ENCODE measurements around the gene RTEL1. TPM values are rescaled to one million over a fixed set of nuclear protein-coding genes. Genes with fewer than 3 reads are reported as not detected.
A peak's percentile ranks its signal among the peaks of the same experiment; 100 is the strongest.

RTEL1 gene
- total RNA-seq, 1 experiment from 2014 or later: 25.6 TPM

DNA sequence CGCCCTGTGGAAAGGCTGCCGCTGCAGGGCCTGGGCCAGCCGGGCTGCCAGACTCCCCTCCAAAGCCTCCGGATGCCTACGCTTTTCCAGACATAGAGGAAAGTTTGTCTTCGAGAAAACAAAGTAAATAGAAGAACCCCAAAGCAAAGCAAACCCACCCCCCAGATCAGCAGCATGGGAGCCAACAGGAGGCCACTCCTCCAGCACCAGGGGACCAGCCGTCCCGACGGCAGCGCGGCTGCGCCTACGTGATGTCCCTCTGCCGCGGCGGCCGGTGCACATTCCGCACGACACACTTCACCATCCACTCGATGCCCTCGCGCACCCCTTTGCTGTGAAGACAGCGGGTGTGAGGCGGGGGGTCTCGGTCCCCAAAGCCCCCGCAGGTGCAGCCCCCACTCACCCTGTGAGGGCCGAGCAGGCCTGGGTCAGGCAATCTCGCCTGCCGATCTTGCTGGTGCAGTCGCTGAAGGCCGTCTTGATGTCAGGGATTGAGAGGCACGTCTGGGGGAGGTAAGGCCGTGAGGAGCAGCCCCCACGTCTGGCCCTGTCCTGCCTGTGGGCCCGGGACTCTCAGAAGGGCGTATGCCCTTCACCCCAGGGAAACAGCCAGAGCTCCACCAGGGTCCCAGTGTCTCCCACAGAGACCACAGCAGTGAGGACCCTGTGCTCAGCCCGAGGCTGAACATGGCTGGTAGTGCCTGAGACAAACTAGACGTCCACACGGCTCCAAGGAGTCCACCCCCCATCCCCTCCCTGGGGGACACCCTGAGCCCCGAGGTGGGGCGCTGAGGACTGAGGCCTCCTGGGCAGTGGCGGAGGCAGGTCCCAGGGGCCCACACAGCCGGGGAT, 42.3 kb downstream of the RTEL1 start:
- peaks cover 14% of the 10 kb centered on the region for H3K36me3 ChIP-seq
- DNase-seq: peak in 1 of 2 experiments; percentile 22
- no peak overlapping the region for H3K4me3 ChIP-seq
- no peak overlapping the region; the same call in 1 of the 2 replicates for H3K27ac ChIP-seq
- peaks cover 18% of the 10 kb centered on the region for H3K4me1 ChIP-seq
- no peaks in the 10 kb centered on the region for H3K9me3 ChIP-seq (replicated peaks)
- H3K27me3 ChIP-seq: no peaks in the 10 kb centered on the region

DNA sequence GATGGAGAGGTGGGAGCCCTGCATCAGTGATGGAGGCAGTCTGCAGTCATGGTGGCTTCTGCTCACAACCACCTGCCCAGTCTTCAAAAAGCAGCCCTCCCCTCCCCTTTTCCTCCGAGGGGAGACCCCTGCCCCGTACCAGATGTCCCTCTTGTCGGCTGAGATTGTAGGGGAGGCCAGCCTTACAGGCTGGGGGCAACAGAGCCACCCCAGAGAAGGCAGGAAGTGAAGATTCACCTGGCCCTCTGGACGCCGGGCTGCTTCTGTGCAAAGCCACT, 42.9 kb downstream of the RTEL1 start:
- no peak for DNase-seq
- Histone ChIP-seq H3K27me3 (no peaks in the 10 kb centered on the region), H3K27ac (no peak overlapping the region), H3K36me3 (peaks cover 20% of the 10 kb centered on the region), H3K4me3 (no peak overlapping the region), H3K9me3 (replicated peaks) (no peaks in the 10 kb centered on the region), H3K4me1 (peaks cover 18% of the 10 kb centered on the region)

DNA sequence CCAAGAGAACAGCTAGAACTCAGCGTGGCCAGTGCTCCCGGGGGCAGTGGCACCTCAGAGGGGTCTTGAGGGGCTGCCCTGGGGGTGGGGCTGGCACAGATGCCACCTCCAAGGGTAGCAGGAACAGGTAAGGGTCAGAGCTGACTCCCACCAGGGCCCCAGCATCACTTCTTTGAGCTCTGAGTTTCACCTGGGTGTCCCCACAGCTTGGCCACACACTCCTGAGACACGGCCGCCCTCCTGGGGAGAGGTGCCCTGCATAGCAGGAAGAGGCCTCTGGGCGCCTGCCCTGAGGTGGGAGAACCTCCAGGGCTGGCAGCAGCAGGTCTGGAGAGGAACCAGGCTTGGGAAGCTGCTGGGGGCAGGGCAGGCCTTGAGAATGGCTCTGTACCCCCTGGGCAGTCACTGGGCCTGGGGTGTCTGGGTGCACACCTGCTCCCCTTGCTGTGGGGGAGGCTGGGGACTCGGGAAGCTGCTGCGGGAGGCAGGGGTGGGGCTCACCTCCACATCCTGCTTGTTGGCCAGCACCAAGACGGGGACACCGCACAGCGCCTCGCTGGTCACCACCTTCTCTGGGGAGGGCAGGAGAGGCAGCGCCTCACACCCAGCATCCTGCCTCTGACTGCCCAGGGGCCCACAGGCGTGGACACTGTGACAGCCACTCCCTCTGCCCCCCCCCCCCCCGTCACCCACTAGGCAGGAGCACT, 43.4 kb downstream of the RTEL1 start:
- DNase-seq: peak; percentile 15 to 17
- Histone ChIP-seq H3K4me3 (no peak overlapping the region), H3K36me3 (peaks cover 23% of the 10 kb centered on the region), H3K4me1 (peaks cover 18% of the 10 kb centered on the region), H3K27ac (no peak overlapping the region), H3K27me3 (no peaks in the 10 kb centered on the region), H3K9me3 (replicated peaks) (no peaks in the 10 kb centered on the region)

DNA sequence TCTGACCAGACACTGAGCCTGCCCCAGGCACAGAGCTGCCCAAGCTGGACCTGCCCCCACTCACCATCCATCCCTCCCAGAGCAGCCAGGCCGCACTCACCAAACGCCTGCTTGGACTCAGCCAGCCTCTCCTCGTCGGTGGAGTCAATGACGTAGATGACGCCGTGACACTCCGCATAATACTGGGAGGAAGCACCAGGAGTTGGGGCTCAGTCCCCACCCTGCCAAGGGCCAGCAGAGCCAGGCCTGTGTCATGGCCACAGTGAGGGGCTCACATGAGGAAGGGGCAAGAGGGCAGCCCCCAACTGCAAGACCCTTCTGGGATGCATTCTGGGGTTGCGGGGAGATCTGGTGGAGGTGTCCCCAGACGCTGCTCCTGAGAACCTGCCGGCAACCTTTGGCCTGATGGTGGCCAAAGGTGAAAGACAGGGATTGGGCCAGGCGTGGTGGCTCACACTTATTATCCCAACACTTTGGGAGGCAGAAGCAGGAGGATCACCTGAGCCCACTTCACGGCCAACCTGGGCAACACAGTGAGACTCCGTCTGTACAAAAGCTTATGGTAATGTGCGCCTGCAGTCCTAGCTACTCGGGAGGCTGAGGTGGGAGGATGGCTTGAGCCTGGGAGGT, 44.0 kb downstream of the RTEL1 start:
- Histone ChIP-seq H3K27ac (no peak overlapping the region), H3K4me1 (peaks cover 18% of the 10 kb centered on the region), H3K27me3 (no peaks in the 10 kb centered on the region), H3K36me3 (peaks cover 23% of the 10 kb centered on the region), H3K9me3 (replicated peaks) (no peaks in the 10 kb centered on the region), H3K4me3 (no peak overlapping the region)
- DNase-seq: peak in 1 of 2 experiments; percentile 12

DNA sequence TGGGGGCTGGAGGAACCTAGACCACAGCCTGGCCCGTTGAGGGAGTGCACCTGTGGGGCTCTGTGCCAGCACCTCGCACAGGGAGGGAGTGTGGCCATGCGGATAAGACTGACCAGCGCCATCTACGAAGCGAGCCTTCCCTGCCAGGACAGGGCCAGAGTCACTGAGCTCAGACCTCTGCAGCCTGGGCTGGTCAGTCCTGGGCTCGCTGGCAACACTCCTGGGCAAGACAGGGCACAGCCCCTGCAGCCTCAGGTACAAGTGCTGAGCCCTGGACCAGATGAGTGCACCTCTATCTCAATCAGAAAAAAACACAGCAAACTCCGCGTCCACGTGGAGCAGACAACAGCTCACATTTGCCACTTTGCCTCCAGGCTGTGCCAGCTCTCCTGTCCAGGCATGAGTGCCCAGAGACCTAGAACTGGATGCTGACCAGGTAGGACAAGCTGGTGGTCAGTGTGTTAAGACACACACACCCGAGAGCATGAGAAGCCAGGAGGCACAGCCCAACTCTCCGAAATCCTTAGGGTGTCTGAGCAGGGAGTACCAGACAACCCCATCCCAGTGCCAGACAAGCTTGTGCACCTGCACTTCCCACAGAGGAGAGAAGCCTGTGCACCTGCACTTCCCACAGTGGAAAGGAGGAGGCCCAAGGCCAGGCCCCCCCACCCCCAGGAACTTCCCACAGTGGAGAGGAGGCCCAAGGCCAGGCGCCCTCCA, 44.8 kb downstream of the RTEL1 start:
- Histone ChIP-seq H3K4me3 (no peak overlapping the region), H3K27ac (no peak overlapping the region), H3K36me3 (peaks cover 23% of the 10 kb centered on the region), H3K27me3 (no peaks in the 10 kb centered on the region), H3K4me1 (peaks cover 18% of the 10 kb centered on the region), H3K9me3 (replicated peaks) (no peaks in the 10 kb centered on the region)
- peak; percentile 10 to 15 for DNase-seq

DNA sequence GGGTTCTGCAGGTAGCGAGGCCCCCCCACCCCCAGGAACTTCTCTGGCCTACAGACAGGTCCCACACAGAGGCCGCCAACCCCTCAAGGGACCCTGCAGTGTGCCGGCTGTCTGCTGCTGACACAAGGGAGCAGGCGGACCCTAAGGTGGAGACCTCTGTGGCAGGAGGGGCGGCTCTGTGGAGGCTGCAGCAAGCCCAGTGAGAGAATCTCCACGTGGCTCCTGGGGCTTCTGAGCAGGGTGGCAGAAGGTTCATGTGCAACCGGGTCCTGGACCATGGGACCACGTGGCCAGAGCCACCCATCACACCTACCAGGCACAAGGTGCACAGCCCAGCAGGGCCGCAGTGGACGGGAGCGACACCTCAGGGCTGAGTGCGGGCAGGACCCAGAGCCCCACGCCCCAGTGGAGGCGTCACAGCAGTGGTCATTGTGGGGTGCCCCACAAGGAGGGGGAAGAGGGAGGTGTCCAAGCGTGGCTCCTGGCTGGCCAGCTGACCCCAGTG, 45.4 kb downstream of the RTEL1 start:
- Histone ChIP-seq H3K4me3 (no peak overlapping the region), H3K4me1 (peaks cover 16% of the 10 kb centered on the region), H3K27me3 (no peaks in the 10 kb centered on the region), H3K27ac (no peak overlapping the region), H3K36me3 (peaks cover 23% of the 10 kb centered on the region), H3K9me3 (replicated peaks) (no peaks in the 10 kb centered on the region)
- DNase-seq: peak in 1 of 2 experiments; percentile 7

DNA sequence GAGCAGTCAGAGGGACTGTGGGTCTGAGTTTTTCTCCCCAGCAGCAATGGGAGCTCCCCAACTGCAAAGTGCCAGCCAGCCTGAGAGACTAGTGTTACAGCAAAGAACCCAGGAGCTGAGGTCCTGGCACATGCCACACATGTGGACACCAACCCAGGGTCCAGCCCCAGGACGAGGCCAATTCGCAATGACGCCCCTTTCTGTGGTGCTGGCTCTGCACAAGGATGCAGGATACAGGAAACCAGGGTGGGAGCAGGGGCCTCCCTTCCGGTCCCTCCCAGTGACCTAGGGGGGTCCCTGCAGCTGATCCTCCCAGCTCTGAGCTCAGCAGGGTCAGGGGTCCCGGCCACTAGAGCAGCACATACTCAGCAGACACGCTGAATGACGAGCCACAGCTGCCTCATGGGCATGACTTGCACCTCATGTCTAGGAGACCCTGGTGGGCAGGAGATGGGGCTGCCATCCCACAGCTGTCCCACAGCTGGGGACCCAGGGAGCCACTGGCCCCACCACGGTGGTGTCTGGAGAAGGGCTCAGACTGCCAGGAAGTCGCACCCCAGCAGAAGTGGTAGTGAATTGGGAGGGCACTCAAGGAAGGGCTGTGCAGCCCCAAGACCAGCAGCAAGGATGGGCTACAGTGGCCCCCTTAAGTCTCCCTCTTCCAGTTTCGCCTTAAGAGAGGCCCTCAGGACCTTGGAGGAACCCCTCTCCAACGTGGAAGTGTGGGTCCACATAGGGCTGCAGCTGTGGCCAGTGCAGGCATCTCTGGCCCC, 46.0 kb downstream of the RTEL1 start:
- Histone ChIP-seq H3K27ac (no peak overlapping the region), H3K27me3 (no peaks in the 10 kb centered on the region), H3K4me3 (no peak overlapping the region), H3K36me3 (peaks cover 25% of the 10 kb centered on the region), H3K9me3 (replicated peaks) (no peaks in the 10 kb centered on the region), H3K4me1 (peaks cover 10% of the 10 kb centered on the region)
- no peak for DNase-seq

DNA sequence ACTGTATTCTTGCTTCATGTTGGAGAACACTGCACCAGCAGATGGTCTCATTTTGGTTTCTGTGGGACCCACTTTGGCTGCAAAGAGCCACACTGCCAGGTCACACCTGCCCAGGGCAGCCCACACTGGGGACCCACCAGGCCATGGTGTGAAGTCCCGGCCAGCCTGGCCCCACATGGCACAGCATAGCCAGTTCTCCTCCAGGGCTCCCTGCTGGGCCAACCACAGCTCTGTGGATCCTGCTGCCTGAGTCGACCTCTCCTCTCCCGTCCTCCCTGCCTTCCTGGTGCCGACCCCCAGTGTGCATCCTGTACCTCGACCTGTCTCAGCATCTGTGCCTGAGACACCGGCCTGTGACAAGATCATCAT, 46.6 kb downstream of the RTEL1 start:
- Histone ChIP-seq H3K27ac (no peak overlapping the region), H3K27me3 (no peaks in the 10 kb centered on the region), H3K36me3 (peaks cover 29% of the 10 kb centered on the region), H3K4me1 (peaks cover 4% of the 10 kb centered on the region), H3K9me3 (replicated peaks) (no peaks in the 10 kb centered on the region), H3K4me3 (no peak overlapping the region)
- no peak for DNase-seq

DNA sequence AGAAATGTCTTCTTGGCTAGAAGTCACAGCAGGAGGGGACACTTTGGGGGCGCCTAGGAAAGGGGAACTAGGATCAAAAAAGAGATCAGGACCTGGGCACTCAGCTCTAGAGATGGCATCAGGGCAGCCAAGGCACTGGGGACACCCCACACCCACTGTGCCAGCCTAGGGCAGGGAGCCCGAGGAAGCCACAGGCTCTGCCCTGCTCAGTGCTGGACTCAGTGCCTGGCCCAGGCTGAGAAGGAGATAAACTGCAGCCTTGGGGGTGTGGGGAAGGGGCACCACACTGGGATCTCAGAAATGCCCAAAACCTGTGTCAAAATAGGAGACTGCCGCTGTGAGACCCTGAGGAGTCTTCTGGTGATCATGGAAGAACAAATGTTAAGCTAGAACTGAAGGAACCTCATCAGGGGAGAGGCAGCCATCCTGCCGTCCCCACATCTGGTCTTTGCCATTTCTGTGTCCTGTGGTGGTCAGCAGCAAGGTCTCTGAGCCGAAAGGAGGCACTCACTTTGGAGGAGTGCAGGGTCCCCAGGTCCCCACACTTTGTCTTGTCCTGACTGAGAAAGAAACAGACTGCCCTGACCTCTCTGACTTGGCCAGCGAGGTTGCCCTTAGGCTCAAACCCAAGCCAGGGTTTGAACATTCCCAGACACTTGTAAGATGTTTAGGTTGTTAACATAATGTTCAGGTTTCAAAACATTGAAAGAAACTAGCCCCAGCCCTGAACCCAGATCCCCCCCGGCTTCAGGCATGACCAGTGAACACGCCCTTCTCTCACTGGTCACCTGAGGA, 47.3 kb downstream of the RTEL1 start:
- no peaks in the 10 kb centered on the region for H3K27me3 ChIP-seq
- peaks cover 33% of the 10 kb centered on the region for H3K36me3 ChIP-seq
- no peaks in the 10 kb centered on the region for H3K9me3 ChIP-seq (replicated peaks)
- DNase-seq: no peak
- H3K27ac ChIP-seq: no peak overlapping the region
- no peaks in the 10 kb centered on the region; the same call in 1 of the 2 replicates for H3K4me1 ChIP-seq
- no peak overlapping the region for H3K4me3 ChIP-seq

DNA sequence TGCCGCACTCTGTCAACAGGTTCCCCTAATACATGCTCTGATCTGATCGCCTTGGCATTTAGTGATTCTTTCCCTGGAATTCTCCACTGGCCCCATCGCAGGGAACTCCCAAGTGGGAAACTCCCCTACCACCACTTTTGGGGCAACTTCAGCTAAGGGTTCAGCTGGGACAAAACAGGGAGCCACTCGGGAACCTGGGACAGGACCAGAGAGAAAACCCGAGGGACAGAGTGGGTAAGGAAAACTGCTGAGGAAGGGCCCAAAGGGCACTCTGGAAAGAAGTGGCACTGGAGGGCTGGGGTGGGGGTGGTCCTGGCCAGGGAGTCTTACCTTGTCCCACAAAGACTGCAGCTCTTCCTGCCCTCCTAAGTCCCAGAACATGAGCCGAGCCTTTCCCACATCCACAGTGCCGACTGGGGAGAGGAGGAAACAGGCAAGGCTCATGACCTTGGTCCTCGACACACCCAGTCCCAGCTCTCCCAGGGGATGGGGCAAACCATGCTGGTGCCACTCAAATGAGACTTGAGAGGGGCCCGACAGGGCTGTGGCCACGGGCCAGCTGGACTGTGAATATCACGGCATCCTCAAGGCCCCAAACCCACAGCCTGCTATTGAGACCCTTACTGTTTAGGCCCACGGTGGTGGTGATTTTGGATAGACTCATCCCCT, 48.0 kb downstream of the RTEL1 start:
- Histone ChIP-seq H3K9me3 (replicated peaks) (no peaks in the 10 kb centered on the region), H3K4me1 (no peaks in the 10 kb centered on the region; the same call in 1 of the 2 replicates), H3K4me3 (peak overlapping the region; percentile 80), H3K27me3 (no peaks in the 10 kb centered on the region), H3K27ac (no peak overlapping the region), H3K36me3 (peaks cover 36% of the 10 kb centered on the region)
- DNase-seq: no peak

DNA sequence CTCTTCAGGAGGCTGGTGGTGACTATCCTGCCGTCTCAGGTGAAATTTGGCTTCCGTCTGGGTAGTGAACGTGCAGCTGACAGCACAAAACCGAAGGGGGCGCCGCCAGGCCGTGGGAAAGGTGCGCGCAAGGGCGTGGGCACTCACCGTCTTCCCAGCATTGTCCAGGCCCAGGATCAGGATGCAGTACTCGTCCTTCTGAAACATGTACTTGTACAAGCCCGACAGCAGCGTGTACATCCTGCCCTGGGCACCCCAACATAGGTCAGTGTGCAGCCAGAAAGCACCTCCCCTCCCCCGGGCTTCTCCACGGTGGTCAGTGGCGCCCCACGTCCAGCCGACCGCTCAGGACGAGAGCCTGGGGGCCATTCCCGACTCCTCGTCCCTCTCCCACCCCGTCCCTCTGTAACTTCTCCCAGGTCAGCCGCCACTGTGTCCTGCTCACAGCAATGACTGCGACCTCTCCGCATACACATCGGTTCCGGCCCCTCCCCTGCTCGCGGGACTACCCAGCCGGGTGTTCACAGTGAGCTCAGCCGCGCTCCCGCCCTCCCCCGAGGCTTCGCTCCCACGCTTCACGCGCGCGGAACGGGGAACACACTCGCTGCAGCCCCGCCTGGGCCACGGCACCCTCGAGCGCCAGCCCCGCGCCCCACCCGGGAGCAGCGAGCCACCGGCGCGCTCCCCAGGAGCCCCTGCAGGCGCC, 48.9 kb downstream of the RTEL1 start:
- Histone ChIP-seq H3K36me3 (peaks cover 42% of the 10 kb centered on the region), H3K9me3 (replicated peaks) (no peaks in the 10 kb centered on the region), H3K4me3 (peak overlapping the region; percentile 80), H3K27me3 (no peaks in the 10 kb centered on the region), H3K27ac (peak overlapping the region; percentile 44), H3K4me1 (no peaks in the 10 kb centered on the region; the same call in 1 of the 2 replicates)
- peak; percentile 64 to 68 for DNase-seq

DNA sequence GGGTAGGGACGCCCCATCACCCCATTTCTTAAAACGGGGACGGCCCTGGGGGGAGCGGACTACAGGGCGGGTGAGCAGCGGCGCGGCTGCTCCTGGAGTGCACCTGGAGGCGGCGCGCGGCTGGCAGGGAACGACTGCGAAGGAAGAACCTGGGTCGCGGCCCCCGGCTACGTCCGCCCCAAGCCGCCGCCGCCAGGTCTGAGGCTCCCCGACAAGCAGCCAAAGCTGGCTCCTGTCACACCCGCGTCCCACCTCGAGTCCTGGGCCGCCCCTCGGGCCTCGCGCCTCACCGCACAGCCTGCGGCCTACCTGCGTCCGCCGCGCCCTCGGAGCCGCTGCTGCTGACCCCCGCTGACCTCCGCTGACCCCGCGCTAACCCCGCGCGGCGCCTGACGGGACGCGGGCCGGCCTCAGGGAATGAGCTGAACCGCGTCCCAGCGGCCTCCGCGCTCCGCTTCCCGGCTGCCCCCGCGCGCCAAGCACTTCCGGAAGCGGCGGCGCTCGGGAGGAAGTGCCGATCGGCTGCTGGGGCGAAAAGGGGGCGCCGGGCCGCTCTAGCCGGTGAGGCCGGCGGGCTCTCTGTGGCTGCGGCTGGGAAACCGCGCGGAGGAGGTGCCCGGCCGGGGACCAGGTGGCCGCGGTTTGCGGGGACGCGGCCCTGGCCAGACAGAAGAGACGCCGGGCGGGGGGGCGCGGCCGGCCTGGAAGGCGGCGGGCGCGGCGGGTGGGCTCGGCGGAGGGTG, 49.6 kb downstream of the RTEL1 start, which contains the start of the genes ARFRP1 and ZGPAT:
Gene ARFRP1, minus strand, starts transcription at position 419 of the 743 bp plus-strand sequence. CDS start 885 bp downstream, outside the sequence.
Gene ZGPAT, plus strand, starts transcription at position 482 of the 743 bp plus-strand sequence. CDS start 542 bp downstream, outside the sequence.
- H3K27ac ChIP-seq: peak within 1 kb of the TSS; percentile 44
- peak; percentile 89 to 93 for DNase-seq
- peaks cover 49% of the 10 kb centered on the region for H3K36me3 ChIP-seq
- H3K27me3 ChIP-seq: no peaks in the 10 kb centered on the region
- no peaks in the 10 kb centered on the region for H3K9me3 ChIP-seq (replicated peaks)
- H3K4me3 ChIP-seq: peak within 1 kb of the TSS; percentile 80
- no peaks in the 10 kb centered on the region; the same call in 1 of the 2 replicates for H3K4me1 ChIP-seq

Data from SJCRH30 (cell line).